GOT3 (cell line): ENCODE measurements around the gene LETM1.

ENCODE experiments used
- DNase-seq: peaks from one replicate; lab custom pipeline; 2025; ENCODE audit warnings: mixed read lengths; lab: John Stamatoyannopoulos, UW

The LETM1 gene

GRCh38 chr4:1872870-1873269 is 16.9 kb upstream of the LETM1 start:
- DNase-seq = no peak

GRCh38 chr4:1871471-1872021 is 15.6 kb upstream of the LETM1 start:
- DNase-seq = no peak

GRCh38 chr4:1870578-1871443 is 14.9 kb upstream of the LETM1 start, which contains the start of gene NSD2:
TSS of gene NSD2 (plus strand) at chr4:1871393. CDS start at chr4:1900655, 29,262 bp downstream.
- DNase-seq = peak; percentile 77

- DNase-seq = no peak
These were observed 14.3 kb upstream of the LETM1 start for GRCh38 chr4:1870328-1870577.

- no peak for DNase-seq
These were observed 13.8 kb upstream of the LETM1 start for GRCh38 chr4:1869530-1870327.

GRCh38 chr4:1868912-1869311 is 13.0 kb upstream of the LETM1 start:
- no peak for DNase-seq

- DNase-seq = no peak
These were observed 12.3 kb upstream of the LETM1 start for GRCh38 chr4:1868293-1868692.

- DNase-seq = no peak
These were observed 10.3 kb upstream of the LETM1 start for GRCh38 chr4:1866189-1866661.

GRCh38 chr4:1864076-1865008 is 8.4 kb upstream of the LETM1 start:
- DNase-seq = no peak

GRCh38 chr4:1863297-1864033 is 7.5 kb upstream of the LETM1 start:
- DNase-seq = no peak

GRCh38 chr4:1862961-1863296 is 7.0 kb upstream of the LETM1 start:
- no peak for DNase-seq

GRCh38 chr4:1862055-1862911 is 6.3 kb upstream of the LETM1 start:
- no peak for DNase-seq

- no peak for DNase-seq
These were observed 3.4 kb upstream of the LETM1 start for GRCh38 chr4:1859389-1859753.

- no peak for DNase-seq
These were observed 2.0 kb upstream of the LETM1 start for GRCh38 chr4:1857931-1858330.

GRCh38 chr4:1856943-1857699 is 1.2 kb upstream of the LETM1 start:
- no peak for DNase-seq

- no peak for DNase-seq
These were observed 454 bp downstream of the LETM1 start for GRCh38 chr4:1855333-1856070.

- DNase-seq = no peak
These were observed 1.2 kb downstream of the LETM1 start for GRCh38 chr4:1854752-1855151.

- no peak for DNase-seq
These were observed 2.9 kb downstream of the LETM1 start for GRCh38 chr4:1852904-1853623.
